HG02884 (cell line): ENCODE data around the gene NOMO2.
"Not testable (repeated sequence)": the region's sequence is repeated elsewhere in the genome, so short reads cannot be mapped to it uniquely, and the experiment has no call there.

Source experiments
- ATAC-seq: cut with Tn5 transposase; IDR thresholded peaks from one replicate; pipeline ENCODE4 v1.9.1; 2021; ENCODE audit warnings: mild to moderate bottlenecking, moderate library complexity; ENCODE audit not compliant: unreplicated experiment

Gene NOMO2

DNA sequence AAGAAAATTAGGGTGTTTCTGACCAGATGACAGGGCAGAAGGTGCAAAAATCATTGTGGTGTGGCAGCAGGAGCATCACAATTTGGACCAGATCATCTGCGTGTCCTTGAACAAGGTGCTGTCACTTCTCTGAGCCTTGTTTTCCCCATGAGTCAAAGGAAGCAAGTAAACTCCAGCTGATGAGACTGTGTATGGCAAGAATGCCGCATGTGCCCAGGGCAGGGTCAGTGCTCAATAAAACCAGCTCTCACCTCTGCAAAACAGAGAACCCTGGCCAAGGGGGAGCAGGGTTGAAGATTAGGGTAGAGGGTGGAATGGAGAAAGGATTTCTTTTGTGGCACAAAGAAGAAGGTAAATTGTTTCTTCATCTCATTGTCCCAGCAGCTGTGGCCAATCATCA lies 17.4 kb upstream of the NOMO2 start:
- not testable (repeated sequence) for ATAC-seq

GRCh38 chr16:18577942-18578341 lies 16.0 kb upstream of the NOMO2 start:
- ATAC-seq = not testable (repeated sequence)

DNA sequence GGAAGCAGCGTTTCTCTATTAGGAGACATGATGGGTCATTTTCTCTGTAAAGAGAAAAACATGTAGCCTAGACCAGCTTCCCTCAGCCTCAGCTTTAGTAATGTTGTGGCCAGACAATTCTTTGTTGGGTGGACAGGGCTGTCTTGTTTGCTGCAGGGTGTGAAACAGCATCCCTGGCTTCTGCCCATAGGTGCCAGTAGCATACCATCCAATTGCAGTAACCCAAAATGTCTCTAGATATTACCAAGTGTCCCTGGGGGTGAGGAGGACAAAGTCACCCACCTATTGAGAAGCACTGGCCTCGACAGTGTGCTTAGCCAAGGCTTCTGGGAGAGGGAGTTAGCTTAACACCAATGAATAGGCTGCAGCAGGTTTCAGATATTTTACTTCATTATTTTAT lies 14.0 kb upstream of the NOMO2 start:
- ATAC-seq = not testable (repeated sequence)

DNA sequence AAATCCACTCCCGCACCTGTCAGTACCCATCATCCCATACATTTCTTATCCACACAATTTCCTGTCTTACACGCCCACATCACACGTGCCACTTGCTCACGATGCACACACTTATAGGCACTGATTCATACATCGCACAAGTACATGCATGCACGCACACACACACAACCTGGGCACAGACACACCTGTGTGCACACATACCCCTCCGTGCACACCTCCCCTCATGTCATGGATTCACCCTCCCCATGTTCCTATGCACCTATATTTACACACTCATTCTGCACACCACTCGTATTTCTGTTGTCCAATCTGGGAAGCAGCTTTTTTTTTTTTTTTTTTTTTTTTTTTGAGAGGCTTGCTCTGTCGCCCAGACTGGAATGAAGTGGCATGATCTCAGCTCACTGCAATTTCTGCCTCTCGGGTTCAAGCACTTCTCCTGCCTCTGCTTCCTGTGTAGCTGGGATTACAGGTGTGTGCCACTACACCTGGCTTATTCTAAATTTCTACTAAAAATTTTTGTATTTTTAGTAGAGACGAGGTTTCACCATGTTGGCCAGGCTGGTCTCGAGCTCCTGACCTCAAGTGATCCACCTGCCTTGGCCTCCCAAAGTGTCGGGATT lies 13.5 kb upstream of the NOMO2 start:
- not testable (repeated sequence) for ATAC-seq

DNA sequence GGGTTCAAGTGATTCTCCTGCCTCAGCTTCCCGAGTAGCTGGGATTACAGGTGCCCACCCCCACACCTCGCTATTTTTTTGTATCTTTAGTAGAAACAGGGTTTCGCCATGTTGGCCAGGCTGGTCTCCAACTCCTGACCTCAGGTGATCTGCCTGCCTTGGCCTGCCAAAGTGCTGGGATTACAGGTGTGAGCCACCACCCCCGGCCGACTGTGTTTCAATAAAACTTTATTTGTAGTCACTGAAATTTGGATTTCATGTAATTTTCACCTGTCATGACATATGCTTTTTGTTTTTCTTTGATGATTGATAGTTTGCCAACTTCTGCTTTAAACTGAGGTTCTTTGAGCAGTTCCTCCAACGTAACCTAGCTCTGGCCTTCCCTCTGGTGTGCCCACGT lies 12.0 kb upstream of the NOMO2 start:
- ATAC-seq = not testable (repeated sequence)

DNA sequence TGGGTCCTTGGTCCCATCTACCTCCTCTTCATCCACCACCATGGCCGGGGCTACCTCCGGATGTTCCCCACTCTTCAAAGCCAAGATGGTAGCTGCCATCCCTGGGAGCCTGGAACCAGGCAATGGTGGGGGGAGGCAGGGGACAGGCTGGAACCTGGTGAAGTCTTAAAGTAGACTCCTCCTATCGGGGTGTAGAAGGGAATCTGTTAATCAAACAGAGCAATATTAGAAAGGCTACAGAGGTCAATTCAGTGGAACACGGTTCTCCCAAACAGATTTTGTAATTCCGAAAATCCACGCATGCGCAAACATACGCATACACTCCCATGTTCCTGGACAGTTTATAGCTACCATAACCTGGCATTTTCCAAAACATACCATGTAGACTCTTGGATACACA lies 11.1 kb upstream of the NOMO2 start:
- ATAC-seq = not testable (repeated sequence)

- ATAC-seq = not testable (repeated sequence)
These were observed 9.5 kb upstream of the NOMO2 start for GRCh38 chr16:18571307-18571850.

DNA sequence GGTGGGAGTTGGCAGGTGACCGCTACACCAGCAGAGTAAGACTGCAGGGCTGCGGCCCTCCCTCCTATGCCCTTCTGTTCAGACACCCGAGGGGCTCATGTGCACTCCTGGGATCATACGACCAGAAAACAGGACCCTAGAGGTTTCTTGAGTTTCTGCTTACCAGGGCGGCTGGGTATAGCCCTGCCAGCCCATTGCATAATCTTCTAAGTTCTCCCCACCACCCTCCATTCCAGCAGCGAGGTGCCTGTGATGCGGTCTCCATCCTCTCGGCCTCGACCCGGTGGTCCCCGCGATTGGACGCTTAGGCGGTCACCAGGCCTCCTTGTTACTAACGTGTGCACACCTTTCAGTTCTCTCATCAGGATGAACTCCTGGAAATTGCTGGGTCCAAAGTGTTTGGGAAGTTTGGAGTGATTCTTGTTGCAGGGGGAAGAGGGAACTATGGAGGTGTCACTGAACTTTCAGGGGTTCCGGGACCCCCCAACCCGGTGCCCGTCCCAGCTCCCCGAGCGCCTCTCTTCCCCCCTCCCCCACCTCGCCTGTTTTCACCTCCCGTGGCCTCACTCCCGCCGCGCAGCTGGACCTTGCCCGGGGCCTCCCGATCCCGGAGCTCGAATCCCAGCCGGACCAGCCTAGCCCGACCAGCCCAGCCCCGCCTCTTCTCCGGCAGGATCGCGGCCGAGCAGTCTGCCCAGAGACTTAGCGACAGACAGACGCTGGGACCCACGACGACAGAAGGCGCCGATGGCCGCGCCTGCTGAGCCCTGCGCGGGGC lies 8.8 kb upstream of the NOMO2 start:
- ATAC-seq = not testable (repeated sequence)

DNA sequence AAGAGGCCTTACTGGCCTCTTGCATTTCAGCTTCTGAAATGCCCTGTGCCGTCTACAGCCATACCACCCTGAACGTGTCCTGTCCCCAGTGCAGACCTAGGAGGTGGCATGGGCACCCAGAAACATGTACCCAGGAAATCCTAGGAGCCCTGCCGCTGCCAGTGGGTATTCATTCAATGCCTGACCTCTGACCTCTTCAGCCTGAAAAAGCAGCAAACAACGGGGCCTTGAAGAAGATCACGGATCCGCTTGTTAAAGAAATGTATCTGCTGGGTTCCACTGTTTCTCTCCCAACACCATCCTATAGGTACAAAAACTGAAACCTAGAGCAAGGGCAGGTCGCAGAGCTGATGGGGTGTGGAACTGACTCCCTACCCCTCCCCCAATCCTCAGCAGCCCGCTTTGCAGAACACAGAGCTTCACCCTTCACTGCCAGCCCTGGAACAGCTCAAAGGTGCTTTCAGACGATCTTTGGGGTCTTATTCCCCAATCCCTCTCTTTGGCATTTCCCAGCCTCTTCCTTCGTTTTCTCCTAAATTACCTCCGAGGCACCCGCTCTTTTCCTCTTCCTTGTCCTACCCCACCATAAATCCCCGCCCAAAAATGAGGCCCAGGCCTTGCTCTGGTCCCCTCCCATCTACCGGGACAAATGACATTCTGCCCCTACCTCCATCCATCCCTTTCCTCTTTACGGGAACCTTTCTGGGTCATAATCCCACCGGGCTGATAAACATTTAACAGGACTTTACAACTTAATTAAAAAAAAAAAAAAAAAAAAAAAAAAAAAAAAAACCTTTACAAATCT lies 1.3 kb downstream of the NOMO2 start:
- not testable (repeated sequence) for ATAC-seq

GRCh38 chr16:18553671-18554070 lies 8.2 kb downstream of the NOMO2 start:
- not testable (repeated sequence) for ATAC-seq

DNA sequence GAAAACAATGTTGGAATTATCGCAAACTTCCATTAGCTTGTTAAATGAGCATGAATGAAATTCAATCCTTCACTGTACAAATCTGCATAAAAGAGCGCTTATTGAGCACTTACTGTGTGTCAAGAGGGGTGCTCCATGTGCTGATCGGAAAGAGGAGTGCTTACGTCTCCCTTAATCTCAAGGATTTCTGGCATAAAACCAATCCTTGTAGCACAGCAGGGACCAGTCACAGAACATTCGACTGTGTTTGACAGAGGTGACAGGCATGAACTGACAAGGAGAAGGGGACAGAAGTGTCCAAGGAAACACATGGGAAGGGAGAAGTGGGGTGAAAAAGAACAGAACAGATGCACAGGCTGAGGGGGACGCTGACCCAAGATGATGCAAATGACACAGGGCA lies 14.5 kb downstream of the NOMO2 start:
- ATAC-seq = not testable (repeated sequence)

GRCh38 chr16:18546853-18547252 lies 15.0 kb downstream of the NOMO2 start:
- not testable (repeated sequence) for ATAC-seq

- ATAC-seq = not testable (repeated sequence)
These were observed 17.4 kb downstream of the NOMO2 start for GRCh38 chr16:18544232-18545081.

- not testable (repeated sequence) for ATAC-seq
These were observed 20.0 kb downstream of the NOMO2 start for GRCh38 chr16:18541912-18542311.

- not testable (repeated sequence) for ATAC-seq
These were observed 24.9 kb downstream of the NOMO2 start for GRCh38 chr16:18537004-18537403.

DNA sequence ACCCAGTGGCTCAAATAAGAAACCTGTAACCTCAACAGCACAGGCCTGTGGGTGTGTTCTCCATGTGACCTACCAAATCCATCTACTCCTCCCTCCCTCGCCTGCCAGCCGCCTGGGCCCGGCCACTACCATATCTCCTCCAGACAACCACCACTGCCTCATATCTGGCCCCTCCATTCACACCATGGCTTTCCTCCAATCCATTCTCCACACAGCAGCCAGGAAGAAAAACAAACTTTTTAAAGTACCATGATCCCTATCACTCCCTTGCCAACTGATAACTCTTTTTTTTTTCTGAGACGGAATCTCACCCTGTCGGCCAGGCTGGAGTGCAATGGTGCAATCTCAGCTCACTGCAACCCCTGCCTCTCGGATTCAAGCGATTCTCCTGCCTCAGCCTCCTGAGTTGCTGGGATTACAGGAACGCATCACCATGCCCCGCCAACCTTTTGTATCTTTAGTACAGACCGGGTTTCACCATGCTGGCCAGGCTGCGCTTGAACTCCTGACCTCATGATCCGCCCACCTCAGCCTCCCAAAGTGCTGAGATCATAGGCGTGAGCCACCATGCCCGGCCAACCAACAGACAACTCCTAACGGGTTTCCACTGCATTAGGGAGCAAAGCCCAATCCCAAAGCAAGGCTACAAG lies 26.3 kb downstream of the NOMO2 start:
- not testable (repeated sequence) for ATAC-seq

DNA sequence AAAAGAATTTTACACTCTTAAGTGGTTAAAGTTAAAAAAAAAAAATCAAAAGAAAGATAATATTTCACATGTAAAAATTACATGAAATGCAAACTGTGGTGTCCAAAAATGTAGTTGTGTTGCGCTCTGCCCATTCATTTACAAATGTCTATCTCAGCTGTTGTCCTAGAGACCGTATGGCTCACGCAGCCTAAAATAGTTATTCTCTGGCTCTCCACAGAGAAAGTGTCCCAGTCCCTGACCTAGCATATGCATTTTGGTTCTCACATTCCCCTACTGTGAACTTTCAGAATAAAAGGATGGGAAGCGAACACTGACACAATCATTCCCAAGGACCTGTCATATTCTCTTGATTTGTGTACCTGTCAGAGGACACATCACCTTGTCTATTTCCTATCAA lies 27.6 kb downstream of the NOMO2 start:
- ATAC-seq = not testable (repeated sequence)

DNA sequence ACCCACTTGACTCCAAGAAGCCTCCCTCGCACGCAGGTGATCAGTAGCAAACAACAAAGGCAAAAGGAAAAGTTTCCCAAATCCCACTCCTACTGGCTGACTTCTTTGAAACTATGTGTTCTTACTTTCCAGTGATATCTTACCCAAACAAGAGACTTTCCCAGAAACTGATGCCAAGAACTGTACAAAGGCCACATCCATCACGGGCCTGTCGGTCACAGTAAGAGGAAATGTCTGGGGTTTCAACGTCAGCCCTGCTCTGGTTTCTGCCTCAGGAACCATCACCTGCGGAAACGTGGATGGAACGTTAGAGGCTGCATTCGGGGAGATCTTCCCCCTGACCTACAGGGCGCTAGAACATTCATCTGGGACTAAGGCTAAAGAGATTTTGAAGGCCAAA lies 30.6 kb downstream of the NOMO2 start:
- ATAC-seq = not testable (repeated sequence)

- ATAC-seq = not testable (repeated sequence)
These were observed 31.6 kb downstream of the NOMO2 start for GRCh38 chr16:18530329-18530728.

DNA sequence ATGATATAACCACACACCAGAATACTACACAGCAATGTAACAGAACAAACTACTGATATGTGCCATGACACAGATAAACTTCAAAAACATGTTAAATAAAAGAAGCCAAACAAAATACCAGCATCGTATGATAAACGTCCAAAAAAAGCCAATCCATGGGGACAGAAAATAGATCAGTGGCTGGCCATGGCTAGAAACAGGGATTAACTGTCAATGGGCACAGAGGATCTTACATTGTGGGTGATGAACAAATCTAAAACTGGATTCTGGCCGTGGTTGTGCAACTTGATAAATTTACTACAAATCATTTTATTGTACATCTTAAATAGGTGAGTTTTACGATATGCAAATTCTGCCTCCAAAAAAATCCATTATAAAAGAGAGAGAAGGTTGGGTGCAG lies 35.4 kb downstream of the NOMO2 start:
- not testable (repeated sequence) for ATAC-seq
